Central memory CD4-positive, alpha-beta T cell (primary cell): ENCODE measurements around the gene CD33.

Experiments used
- DNase-seq: peaks from one replicate; pipeline ENCODE4 v3.0.0; 2022

The CD33 gene

DNA sequence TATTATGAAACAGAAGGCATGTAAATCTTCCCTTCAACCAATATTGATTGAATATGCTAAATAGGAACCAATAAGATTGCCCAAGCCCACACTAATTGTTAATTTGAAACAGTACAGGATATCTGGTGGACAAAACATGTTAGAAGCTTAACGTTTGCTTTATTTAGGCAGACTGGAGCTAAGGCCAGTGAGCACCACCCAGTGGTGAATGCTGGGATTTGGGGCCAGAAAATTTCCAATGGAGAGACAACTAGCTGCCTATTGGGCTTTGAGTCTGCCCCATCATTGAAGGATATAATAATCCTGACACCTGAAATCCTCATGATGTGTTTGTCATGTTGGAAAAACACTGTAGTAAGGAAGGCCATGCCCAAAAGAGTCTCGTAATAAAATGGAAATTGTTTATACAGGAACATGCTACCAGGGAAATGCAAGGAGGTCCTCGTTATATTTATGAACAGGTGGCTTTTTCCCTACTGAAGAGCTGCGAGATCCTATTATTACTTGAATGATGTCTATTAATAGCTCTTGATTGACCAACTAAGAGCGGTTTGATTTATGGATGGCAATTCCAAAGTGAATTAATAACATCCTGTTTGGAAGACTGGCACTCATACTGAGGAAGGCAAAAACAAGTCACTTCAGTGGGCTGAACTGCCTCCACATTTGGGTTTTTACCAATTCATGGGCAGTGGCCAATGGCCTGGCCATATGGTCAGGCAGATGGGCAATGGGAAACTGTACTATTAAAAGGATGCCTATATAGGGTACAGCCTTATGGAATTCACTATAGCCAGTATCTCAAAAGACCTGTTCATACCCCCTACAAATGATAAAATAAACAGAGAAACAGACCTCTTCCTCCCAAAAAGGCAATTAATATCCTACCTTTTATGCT is 34.7 kb downstream of the CD33 start:
- no peak for DNase-seq

DNA sequence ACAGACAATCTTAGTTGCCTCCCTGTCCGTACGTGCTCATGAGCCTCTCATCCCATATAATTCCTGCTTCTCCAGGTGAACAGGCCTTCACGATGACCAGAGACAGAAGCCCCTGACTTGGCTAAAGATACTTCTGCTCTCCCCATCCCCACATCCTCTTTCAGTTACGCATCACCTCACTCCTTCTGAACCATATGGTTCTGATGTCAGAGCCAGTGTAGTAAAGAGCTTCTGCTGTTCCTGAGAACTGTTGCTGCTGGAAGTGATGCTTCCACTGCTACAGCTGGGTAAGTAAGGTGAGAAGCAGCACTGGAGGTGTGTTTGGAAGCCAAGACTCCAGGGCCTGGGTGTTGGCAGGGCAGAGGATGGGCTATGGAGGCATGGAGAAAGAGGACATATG is 38.9 kb downstream of the CD33 start:
- DNase-seq: no peak

DNA sequence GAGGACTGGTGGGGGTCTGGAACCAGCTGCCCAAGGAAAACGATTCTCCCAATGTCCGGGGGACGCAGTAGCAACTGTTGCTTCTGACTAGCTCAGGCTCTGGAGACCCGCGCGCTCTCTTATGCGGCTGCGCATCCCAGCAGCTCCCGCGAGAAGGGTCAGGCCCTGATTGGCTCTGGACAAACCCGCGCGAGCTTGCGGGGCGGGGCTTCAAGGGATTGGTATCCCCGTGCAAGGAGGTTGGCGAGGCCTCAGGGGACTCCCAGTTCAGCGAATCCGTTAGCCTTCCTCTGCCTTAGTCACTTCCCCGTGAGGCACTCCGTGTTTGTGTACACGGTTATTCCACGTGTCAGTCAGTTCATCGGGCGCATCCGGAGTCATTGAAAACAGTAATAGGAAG is 46.2 kb downstream of the CD33 start:
- DNase-seq: no peak

DNA sequence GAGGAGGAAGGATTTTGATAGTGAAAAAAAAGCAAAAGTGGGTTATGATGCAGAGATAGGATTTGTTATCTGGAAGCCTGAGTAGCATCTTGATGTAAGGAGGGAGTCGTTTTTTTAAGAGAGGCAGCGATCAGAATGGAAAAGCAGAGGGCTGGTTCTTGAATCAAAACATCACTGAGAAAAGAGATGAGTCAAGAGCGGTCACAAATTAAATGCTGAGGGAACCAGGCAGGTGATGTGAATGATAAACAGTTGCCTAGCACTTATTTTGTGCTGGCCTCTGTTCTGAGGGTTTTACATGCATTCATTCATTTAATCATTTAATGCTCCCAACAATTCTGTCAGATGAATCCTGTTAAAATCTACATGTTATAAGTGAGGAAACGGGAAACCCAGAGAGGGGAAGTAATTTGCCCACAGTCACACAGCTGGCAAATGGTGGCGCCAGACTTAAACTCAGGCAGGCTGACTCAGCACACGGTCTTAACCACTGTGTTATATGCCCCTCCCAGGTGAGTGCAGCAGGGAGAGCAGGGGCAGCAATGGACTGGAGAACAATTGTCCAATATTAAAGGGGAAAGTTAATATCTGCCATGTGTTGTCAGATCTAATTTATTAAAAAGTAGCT is 47.4 kb downstream of the CD33 start:
- DNase-seq: no peak

DNA sequence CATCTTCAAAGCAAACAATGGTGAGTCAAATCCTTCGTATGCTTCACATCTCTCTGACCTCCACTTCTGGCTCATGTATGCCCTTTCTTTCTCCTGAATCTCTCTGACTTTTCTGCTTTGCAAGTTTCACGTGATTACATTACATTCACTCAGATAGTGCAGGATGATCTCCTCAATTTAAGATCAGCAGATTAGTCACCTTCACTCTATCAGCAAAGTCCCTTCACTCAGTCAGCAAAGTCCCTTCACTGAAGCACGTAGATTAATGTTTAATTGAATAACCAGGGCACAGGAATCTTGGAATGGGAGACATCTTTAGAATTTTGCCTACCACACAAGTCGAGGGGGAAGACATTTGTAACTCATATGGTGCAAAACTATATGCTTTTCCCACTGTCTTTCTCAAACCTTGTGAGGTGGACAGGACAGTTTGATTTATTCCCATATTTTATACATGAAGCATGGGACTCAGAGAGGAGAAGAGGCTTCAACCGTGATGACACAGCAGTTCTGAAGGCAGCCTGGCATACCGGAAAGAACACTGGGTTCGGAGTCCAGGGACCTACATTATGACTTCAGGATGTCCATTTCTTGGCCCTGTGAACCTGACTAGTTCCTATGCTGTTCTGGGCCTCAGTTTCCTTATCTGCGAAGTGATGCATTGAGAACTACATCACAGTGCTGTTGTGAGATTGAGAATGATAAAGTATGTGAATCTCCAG is 49.3 kb downstream of the CD33 start:
- DNase-seq: no peak

DNA sequence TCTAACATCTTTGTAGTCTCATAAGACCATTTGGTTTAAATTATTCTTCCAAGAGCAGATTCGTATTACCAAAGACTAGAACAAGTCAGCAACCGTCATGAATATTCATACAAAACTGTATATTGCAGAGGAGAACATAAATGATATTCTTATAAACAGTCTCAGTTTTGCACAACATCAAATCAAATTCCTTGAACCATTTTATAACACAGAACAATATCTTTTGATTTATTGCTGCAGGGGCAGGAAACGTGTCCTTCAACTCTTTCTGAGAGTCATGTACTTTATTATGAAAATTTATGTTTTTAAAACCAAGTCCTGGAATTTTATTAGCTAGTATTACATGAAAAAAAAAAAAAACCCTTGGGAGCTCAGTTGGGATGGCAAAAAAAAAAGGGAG is 52.2 kb downstream of the CD33 start:
- no peak for DNase-seq

DNA sequence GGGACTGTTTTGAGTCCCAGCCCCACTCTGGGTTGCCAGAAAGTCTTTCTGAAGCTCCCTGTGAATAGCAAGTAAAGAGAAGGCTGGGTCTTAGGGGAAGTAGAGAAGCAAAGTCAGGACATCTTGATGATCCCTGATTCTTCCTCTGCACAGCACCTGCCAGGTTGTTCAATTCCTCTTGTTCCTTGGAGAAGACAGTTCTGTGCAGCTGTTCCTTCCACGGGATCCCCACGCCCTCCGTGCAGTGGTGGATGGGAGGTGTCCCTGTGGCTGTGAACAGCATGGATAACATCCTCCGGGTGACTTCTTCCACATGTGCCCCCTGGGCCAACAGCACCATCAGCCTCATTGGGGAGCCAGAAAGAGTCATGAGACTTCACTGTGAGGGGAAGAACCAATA is 57.5 kb downstream of the CD33 start:
- DNase-seq: no peak

DNA sequence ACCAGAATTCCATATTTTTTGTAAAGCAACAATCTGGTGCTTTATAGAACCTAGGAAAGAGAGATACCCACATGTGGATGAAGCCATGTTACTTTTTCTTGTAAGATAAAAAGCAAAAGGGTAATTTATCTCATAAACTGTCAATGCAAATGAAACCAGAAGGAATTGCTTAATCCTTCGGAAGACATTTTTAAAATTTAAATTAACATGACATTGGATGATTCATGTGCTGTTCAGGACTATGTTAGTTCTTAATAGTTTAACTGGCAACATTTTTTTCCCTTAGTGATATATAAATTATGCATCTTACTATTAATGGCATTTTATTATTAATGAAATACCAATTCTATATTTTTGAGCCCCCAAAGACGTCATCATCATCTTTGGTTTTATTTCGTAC is 60.8 kb downstream of the CD33 start:
- no peak for DNase-seq
